Renal pelvis (tissue), 12 donors: Measurements from ENCODE around the gene CS. TPM values are rescaled to one million over a fixed set of nuclear protein-coding genes. Genes with fewer than 3 reads are reported as not detected.
A peak's percentile ranks its signal among the peaks of the same experiment; 100 is the strongest.
"Not testable (repeated sequence)": the region's sequence is repeated elsewhere in the genome, so short reads cannot be mapped to it uniquely, and the experiment has no call there.

Source experiments
- DNase-seq: peaks from one replicate; pipeline ENCODE4 v3.0.0-alpha.2; 2013
- long read RNA-seq, 16 experiments: transcript quantifications; one replicate each; lab custom pipeline, GENCODE V29; 2026
- polyA plus RNA-seq, 3 donors: library from polyadenylated mRNA; unstranded; fragments of 120-200 nt; gene quantifications; one replicate each; pipeline ENCODE4 v1.2.1, GENCODE V29; 2013; ENCODE audit not compliant: insufficient read length in 3 of 3

Gene CS
- polyA plus RNA-seq = 100 to 1,000 TPM; 202 to 237 (median 212) TPM
- long read RNA-seq, donor 1, transcript CS-201 (11 exons, 2,975 nt) = major isoform, 28 of 28 reads
- long read RNA-seq, donor 1, partial matches to known transcripts = 0 of 28 reads
- long read RNA-seq, donor 1, other reads (novel, unspliced or antisense) = 0 of 28 reads
- long read RNA-seq, donor 2, transcript CS-201 (11 exons, 2,975 nt) = major isoform, 35 of 40 reads
- long read RNA-seq, donor 2, partial matches to known transcripts = 0 of 40 reads
- long read RNA-seq, donor 2, other reads (novel, unspliced or antisense) = 5 of 40 reads
- long read RNA-seq, donor 3, transcript CS-201 (11 exons, 2,975 nt) = major isoform, 21 of 32 reads
- long read RNA-seq, donor 3, partial matches to known transcripts = 9 of 32 reads
- long read RNA-seq, donor 3, other reads (novel, unspliced or antisense) = 0 of 32 reads
- long read RNA-seq, donor 4, transcript CS-201 (11 exons, 2,975 nt) = major isoform, 35 of 36 reads
- long read RNA-seq, donor 4, partial matches to known transcripts = 0 of 36 reads
- long read RNA-seq, donor 4, other reads (novel, unspliced or antisense) = 0 of 36 reads
- long read RNA-seq, donor 5, transcript CS-201 (11 exons, 2,975 nt) = major isoform, 8 of 9 reads
- long read RNA-seq, donor 5, partial matches to known transcripts = 0 of 9 reads
- long read RNA-seq, donor 5, other reads (novel, unspliced or antisense) = 0 of 9 reads
- long read RNA-seq, donor 6, transcript CS-201 (11 exons, 2,975 nt) = major isoform, 22 of 24 reads
- long read RNA-seq, donor 6, partial matches to known transcripts = 0 of 24 reads
- long read RNA-seq, donor 6, other reads (novel, unspliced or antisense) = 0 of 24 reads
- long read RNA-seq, donor 7, transcript CS-201 (11 exons, 2,975 nt) = major isoform, 33 of 53 reads
- long read RNA-seq, donor 7, partial matches to known transcripts = 19 of 53 reads
- long read RNA-seq, donor 7, other reads (novel, unspliced or antisense) = 0 of 53 reads
- long read RNA-seq, donor 8, transcript CS-201 (11 exons, 2,975 nt) = major isoform, 10 of 11 reads
- long read RNA-seq, donor 8, partial matches to known transcripts = 0 of 11 reads
- long read RNA-seq, donor 8, other reads (novel, unspliced or antisense) = 0 of 11 reads
- long read RNA-seq, donor 9, transcript CS-201 (11 exons, 2,975 nt) = major isoform, 22 of 23 reads
- long read RNA-seq, donor 9, partial matches to known transcripts = 0 of 23 reads
- long read RNA-seq, donor 9, other reads (novel, unspliced or antisense) = 0 of 23 reads
- long read RNA-seq, donor 10, transcript CS-201 (11 exons, 2,975 nt) = major isoform, 20 of 29 reads
- long read RNA-seq, donor 10, partial matches to known transcripts = 7 of 29 reads
- long read RNA-seq, donor 10, other reads (novel, unspliced or antisense) = 0 of 29 reads
- long read RNA-seq, donor 11, transcript CS-201 (11 exons, 2,975 nt) = major isoform, 25 of 34 reads
- long read RNA-seq, donor 11, partial matches to known transcripts = 8 of 34 reads
- long read RNA-seq, donor 11, other reads (novel, unspliced or antisense) = 0 of 34 reads
- long read RNA-seq, donor 12, transcript CS-201 (11 exons, 2,975 nt) = major isoform, 31 of 34 reads
- long read RNA-seq, donor 12, partial matches to known transcripts = 0 of 34 reads
- long read RNA-seq, donor 12, other reads (novel, unspliced or antisense) = 0 of 34 reads
- long read RNA-seq, donor 13, transcript CS-201 (11 exons, 2,975 nt) = major isoform, 12 of 18 reads
- long read RNA-seq, donor 13, partial matches to known transcripts = 5 of 18 reads
- long read RNA-seq, donor 13, other reads (novel, unspliced or antisense) = 0 of 18 reads
- long read RNA-seq, donor 14 = 0 reads
- long read RNA-seq, donor 15, transcript CS-201 (11 exons, 2,975 nt) = major isoform, 37 of 44 reads
- long read RNA-seq, donor 15, partial matches to known transcripts = 6 of 44 reads
- long read RNA-seq, donor 15, other reads (novel, unspliced or antisense) = 0 of 44 reads
- long read RNA-seq, donor 16, transcript CS-201 (11 exons, 2,975 nt) = major isoform, 33 of 35 reads
- long read RNA-seq, donor 16, partial matches to known transcripts = 0 of 35 reads
- long read RNA-seq, donor 16, other reads (novel, unspliced or antisense) = 0 of 35 reads

DNA sequence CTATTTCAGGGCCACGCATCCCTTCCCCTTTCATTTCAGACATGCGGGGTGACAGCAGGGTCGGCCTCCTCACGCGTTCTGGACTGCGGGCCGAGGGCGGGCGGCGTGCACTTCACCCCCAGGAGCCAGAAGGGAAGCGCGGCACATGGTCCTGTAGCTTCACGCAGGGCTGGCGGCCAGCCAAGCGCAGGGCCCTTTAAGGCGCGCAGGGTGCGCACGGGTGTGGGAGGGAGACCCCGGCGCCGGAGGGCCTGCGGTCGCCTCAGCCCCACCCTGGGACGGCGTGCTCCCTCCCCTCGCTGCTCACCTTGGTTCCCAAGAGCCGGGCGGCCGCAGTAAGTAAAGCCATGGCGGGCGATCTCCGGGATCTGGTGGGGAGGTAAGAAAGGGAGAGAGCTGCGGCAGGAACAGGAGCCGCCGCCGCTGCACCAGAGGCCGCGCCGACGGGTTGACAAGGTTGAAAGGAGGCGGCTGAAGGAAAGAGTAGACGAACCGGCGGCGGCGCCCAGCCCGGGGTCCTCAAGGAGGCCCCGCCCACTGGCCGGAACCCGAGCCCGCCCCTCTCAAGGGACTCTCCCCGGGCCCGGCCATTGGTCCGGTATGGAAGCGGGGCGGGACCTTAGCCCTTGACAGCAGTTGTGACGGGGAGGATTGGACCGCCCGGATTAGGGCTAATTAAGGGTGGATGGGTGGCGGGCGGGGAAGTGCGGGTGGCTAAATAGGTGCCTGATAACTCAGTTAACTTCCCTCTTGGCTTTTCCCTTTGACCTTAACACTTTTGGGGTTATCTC is at the start of gene CS:
Gene CS (minus strand): TSS at position 478 of the 791 bp plus-strand sequence. CDS start 129 bp downstream, at position 349.
- peak; percentile 98 for DNase-seq

DNA sequence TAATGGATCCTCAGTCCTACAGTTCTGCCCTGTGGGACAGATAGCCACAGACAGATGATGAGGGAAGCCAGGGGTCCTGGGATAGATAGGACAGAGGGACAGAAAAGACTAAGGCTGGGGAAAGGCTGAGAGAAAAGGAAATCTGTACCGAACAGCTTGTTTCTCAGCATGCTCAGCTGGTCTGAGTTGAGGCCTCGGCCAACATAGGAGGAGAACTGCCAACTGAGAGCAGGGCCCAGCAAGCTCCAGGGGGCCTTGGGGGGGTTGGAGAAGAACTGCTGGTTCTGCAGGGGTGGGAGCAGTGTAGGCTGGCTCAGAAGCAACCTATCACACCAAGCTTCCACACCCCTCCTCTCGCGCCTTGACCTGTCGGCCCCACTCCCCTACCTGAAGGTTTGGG is 48.6 kb upstream of the CS start:
- DNase-seq = no peak

DNA sequence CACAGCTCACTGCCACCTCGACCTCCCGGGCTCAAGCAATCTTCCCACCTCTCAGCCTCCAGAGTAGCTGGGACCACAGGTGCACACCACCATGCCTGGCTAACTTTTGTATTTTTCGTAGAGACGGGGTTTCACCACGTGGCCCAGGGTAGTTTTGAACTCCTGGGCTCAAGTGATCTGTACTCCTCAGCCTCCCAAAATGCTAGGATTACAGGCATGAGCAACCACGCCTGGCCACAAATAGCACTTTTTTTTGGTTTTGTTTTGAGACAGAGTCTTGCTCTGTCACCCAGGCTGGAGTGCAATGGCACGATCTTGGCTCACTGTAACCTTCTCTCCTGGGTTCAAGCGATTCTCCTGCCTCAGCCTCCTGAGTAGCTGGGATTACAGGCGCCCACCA is 47.1 kb upstream of the CS start:
- DNase-seq = not testable (repeated sequence)

DNA sequence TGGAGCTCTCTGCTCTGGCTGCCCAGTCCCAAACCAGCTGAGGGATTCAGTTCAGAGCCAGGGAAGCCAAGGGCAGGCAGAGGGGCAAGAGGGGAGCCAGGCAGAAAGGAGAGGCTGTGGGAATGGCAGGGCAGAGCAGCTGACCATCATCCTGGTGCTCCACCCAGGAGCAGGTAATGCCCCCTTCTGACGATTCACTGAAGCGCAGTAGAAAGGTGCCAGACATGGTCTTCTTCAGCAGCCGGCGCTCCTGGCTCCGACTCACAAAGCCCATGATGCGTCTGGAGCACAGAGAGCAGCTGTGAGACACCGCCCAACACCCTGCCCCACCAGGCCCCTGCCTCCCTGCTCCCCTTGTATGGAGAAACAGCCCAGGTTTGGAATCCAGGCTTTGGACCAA is 46.5 kb upstream of the CS start:
- no peak for DNase-seq

DNA sequence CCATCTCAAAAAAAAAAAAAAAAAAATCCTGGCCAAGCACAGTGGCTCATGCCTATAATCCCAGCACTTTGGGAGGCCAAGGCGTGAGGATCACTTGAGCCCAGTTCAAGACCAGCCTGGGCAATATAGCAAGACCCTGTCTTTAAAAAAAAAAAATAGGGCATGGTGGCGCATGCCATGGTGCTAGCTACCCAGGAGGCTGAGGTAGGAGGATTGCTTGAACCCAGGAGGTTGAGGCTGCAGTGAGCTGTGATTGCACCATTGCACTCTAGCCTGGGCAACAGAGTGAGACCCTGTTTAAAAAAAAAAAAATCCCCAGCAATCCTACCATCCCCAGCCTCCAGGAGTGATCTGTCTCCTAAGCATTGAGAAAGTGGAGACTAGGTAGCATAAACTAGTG is 42.2 kb upstream of the CS start:
- DNase-seq = not testable (repeated sequence)

DNA sequence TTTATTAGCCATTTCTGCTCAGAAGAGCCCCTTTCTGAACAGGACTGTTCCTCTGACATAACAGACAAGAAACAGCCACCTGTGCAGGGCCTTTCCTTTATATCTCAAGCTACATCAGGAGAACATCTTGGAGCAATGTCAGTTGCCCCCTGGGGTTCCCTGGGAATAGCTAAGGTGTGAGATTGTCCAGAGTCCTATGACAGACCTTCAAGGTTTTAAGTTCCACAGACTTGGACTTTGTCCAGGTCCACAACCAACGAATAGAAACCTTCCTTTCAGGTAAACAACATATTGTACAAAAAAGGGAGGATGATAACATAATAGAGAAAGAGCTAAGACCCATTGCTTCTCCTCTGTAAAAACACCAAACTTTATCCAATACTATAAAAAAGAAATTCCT is 41.5 kb upstream of the CS start:
- no peak for DNase-seq

DNA sequence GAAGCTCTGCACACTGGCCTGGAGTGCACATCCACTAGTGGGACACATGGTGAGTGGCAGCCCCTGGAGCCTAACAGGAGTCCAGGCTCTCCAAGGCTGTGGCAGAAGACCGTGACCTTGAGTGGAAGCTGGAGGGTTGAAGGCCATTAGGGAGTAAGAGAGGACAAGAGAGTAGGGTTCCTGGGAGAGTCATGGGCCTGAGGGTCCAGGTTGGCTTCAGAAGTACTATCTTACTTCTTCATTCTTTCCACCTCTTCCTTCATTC is 39.0 kb upstream of the CS start:
- no peak for DNase-seq

DNA sequence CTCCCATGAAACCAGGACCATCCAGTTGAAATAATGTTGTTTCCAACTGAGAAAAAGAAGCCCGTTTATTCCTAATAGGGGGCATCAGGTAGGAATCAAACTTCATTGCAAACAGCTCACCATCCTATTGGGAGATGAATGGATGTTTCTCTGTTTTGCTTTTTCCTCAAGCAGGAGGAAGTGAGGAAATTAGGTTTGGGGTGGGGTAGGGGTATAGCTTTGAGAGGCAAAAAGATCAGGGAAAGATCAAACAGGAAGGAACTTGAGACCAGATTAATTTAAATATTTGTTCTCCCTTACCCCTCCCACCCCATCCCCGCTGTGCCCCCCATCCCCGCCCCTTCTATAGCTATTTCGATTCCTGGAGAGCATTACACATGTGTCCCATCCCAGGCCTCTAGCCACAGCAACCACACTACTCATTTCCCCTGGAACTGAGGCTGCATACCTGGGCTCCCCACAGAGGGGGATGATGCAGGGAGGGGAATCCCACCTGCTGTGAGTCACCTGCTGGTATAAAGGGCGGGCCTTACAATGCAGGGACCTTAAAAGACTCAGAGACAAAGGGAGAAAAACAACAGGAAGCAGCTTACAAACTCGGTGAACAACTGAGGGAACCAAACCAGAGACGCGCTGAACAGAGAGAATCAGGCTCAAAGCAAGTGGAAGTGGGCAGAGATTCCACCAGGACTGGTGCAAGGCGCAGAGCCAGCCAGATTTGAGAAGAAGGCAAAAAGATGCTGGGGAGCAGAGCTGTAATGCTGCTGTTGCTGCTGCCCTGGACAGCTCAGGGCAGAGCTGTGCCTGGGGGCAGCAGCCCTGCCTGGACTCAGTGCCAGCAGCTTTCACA is 38.4 kb upstream of the CS start, which contains the start of gene IL23A:
Gene IL23A (plus strand): TSS at position 577 of the 850 bp plus-strand sequence. CDS start 161 bp downstream, at position 738.
- no peak for DNase-seq

DNA sequence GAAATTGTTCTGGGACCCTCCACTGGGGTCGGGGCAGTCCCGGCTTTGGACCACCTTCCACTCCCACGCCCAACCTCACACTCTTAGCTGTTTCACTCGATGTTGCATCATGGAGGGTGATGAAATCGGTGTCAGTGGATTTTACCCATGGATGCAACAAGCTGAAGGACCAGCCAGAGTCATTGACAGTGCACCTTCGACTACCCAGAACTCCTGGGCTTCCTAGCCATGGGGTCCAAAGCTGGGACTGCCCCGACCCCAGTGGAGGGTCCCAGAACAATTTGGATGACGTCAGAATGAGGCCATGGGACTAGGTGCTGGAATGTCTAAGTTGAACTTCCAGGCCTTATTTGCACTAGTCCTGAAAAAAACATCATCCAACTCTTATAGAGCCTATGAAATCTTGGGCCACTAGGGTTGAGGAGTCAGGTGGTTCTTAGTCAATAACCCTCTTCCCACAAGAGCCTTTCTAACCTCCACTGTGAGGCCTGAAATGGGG is 37.7 kb upstream of the CS start:
- no peak for DNase-seq

DNA sequence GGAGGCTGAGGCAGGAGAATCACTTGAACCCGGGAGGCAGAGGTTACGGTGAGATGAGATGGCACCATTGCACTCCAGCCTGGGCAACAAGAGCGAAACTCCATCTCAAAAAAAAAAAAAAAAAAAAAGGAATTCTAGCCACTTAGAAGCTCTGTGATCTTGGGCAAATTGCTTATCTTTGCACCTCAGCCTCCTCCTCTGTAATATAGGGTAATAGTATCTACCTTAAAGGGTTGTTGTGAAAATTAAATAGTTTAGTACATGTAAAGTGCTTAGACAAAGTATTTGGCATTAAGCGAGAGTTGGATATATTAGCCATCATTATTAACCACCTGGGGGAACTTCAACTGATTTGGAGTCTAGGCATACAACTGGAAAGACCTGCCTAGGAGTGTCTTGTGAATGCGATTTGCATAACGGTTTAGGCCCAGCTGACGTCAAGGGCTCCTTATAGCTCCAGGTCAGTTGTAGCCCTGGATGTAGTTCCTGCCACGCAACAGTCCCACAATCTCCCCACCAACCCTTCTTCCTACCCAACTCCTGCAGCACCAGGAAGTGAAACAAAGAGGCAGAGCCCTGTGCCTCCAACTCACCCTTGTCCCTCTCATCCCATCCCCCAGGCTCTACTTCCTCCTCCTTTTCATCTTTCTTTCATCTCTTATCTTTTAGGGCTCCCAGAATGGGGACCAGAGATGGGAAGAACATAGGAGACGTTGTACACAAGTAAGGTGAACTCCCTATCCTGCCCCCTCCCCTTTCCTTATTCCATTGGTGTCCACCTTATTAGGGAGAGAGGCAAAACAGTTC is 36.4 kb upstream of the CS start:
- no peak for DNase-seq

DNA sequence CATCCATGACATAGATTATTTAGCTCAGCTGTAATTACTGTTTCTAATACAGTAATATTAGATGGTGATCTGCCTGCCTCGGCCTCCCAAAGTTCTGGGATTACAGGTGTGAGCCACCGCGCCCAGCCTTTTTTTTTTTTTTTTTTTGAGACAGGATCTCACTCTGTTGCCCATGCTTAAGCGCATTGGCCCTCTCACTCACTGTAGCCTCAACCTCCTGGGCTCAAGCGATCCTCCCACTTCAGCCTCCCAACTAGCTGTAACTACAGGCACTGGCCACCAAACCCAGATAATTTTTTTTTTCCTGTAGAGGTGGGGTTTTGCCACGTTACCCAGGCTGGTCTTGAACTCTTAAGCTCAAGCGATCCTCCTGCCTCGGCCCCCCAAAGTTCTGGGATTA is 35.4 kb upstream of the CS start:
- DNase-seq = not testable (repeated sequence)

DNA sequence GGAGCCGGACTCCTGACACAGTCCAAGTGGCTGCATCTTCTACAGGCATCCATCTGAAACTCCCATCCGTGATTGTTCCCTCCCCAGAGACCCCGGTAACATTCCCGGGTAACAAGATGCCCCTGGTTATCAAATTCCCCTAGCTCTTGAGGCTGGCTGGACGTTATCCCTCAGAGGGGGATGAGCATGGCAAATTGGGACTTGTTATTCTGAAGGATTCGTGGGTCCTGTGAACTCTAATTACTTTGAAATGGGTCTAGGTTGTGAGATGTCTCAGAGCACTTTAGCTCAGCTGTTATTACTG is 34.3 kb upstream of the CS start:
- peak; percentile 7 for DNase-seq

DNA sequence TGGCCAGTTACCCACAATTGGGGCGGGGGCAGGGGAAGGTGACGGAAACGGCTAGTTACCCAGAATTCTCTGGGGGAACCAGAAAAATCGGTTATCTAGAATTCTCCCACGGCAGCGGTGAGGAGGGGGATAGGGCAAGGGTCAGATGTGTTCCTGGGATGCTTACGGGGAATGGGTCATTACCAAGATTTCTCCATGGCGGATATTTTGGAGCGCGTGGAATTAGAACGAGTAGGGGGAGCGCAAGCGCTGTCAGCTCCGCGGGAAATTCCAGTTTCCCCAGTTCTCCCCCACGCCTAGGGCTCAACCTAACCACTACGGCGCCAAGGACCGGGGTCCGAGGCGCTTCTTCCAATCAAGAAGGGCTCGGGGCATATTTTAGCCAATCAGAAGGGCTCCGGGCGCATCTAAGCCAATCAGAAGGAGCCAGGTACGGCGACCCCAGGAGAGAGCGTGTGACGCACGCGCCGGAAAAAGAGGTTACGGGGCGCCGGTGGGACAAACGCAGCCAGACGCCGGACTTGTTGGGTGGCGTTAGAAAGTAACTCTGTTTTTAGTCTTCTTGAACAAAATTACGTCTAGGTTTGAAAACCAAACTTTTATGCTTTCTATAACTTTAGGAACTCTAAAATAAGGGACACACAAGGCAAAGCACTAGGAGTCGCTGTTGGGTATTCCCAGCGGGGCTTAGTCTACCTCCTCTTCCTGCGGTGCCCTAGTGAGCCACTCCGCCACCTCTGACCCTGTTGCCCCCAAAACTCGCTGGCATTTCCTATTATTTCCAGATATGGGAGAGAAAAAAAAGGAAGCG is 33.8 kb upstream of the CS start, which contains the start of gene PAN2:
Gene PAN2 (minus strand): TSS at position 322 of the 811 bp plus-strand sequence. CDS start 906 bp downstream, outside the sequence.
- DNase-seq = peak; percentile 98

DNA sequence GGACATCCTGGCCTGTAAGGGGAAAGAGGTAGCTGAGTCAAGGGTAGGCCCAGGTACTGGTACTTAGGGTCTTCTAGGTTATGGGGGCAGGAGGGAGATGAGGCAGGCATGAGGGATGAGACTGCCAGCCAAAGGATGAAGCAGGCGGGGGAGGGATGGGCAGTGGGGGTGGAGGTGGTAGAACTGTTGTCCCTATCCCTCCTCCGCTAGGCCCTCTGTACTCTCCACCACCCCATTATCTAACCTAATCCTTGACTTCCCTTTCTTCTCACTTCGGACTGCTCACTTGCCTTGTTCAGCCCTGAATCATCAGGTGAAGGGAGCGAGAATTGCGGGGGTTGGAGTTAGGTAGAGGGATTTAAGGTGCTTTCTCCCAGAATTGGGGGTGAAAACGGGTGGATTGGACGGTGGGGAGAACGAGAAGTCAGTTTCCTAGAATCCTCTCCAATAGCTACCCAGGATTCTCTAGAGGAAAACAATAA is 33.1 kb upstream of the CS start:
- DNase-seq = no peak

DNA sequence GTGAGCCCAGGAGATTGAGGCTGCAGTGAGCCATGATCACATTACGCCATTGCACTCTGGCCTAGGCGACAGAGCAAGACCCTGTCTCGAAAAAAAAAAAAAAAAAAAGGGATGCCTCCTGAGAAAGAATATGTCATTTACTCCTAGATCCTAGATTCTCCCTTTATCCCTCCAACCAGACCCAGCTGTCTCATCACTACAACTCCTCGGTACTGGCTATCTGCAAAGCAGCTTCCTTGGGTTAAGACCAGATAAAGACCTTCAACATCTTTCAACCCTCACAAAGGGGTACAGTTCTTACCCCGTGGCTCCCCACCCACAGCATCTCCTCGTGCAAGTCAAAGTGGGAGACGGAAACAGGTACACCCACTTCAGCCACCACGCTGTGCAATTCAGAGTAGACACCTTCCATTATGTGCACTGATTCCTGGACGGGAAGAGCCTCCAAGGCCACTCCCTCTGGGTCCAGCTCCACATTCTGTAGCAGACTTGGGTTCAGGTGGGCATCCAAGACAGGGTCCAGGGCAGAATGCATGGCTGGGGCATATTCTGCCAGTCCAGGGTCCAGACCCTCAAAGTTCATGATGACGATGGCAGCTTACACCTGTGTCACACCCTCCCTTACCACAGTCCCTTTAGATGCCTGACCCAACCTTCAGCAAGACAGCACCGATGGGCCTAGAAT is 32.5 kb upstream of the CS start:
- no peak for DNase-seq
